Natural killer cell (primary cell): ENCODE measurements around the gene XRCC6. TPM values are rescaled to one million over a fixed set of nuclear protein-coding genes. Genes with fewer than 3 reads are reported as not detected.

Experiments used
- ATAC-seq, 3 donors: fragments of 150-1000 bp in 2 of 3; fragments of 200-7000 bp in 1 of 3; cut with Tn5 transposase; 1 replicate in 1 of 3; 2 replicates in 2 of 3; pipeline ENCODE4 v1.10.0; 2021; ENCODE audit warnings: mild to moderate bottlenecking in 2 of 3, moderate library complexity in 2 of 3
- DNase-seq, 2 donors: peaks; one replicate each; pipeline versions ENCODE4 v3.0.0 to v3.0.0-alpha.2; 2013 to 2021; ENCODE audit warnings: mixed read lengths in 1 of 2
- H3K27ac ChIP-seq: one replicate; pipeline ENCODE4 v1.5.1; 2013; ENCODE audit warnings: mild to moderate bottlenecking, low read length
- H3K27me3 ChIP-seq: one replicate; pipeline ENCODE4 v1.6.1; 2013; ENCODE audit warnings: low read length; ENCODE audit not compliant: control insufficient read depth, insufficient read depth
- H3K36me3 ChIP-seq: one replicate; pipeline ENCODE4 v1.6.1; 2013; ENCODE audit warnings: low read length; ENCODE audit not compliant: control insufficient read depth, insufficient read depth
- H3K4me1 ChIP-seq: one replicate; pipeline ENCODE4 v1.6.1; 2013; ENCODE audit warnings: low read length; ENCODE audit not compliant: control insufficient read depth, insufficient read depth
- H3K4me3 ChIP-seq: one replicate; pipeline ENCODE4 v1.5.1; 2013; ENCODE audit warnings: low read length
- H3K9me3 ChIP-seq: one replicate; pipeline ENCODE4 v1.6.1; 2013; ENCODE audit warnings: low read length; ENCODE audit not compliant: control insufficient read depth, insufficient read depth
- H3K27ac Mint-ChIP-seq, 2 donors: one replicate each; pipeline ENCODE4 v1.8.0; 2022; ENCODE audit warnings: mild to moderate bottlenecking in 2 of 2, mixed read lengths in 2 of 2, moderate library complexity in 1 of 2
- H3K27me3 Mint-ChIP-seq, 2 donors: one replicate each; pipeline ENCODE4 v1.8.0; 2022; ENCODE audit warnings: low read depth in 2 of 2, mixed read lengths in 2 of 2
- H3K36me3 Mint-ChIP-seq: one replicate; pipeline ENCODE4 v1.8.0; 2022; ENCODE audit warnings: mixed read lengths
- H3K4me1 Mint-ChIP-seq, 2 donors: one replicate each; pipeline ENCODE4 v1.8.0; 2022; ENCODE audit warnings: mixed read lengths in 2 of 2
- H3K4me3 Mint-ChIP-seq: one replicate; pipeline ENCODE4 v1.8.0; 2022; ENCODE audit warnings: mild to moderate bottlenecking, moderate library complexity, mixed read lengths
- H3K9me3 Mint-ChIP-seq, 2 donors: one replicate each; pipeline ENCODE4 v1.8.0; 2022; ENCODE audit warnings: mixed read lengths in 2 of 2
- CTCF ChIP-seq: fragments of 200-600 bp; IDR thresholded peaks from one replicate; pipeline ENCODE4 v1.8.0; 2022; ENCODE audit warnings: antibody characterized with exemption
- whole genome bisulfite sequencing: methylation state at CpG from one replicate; pipeline ENCODE4 v1.1.7; 2013; ENCODE audit warnings: missing lambda C conversion rate; ENCODE audit not compliant: insufficient coverage; 5-methylcytosine and 5-hydroxymethylcytosine counted together
- intact Hi-C: fragments of 100-400 bp; cut with micrococcal nuclease; formaldehyde crosslinking; loops from one replicate; pipeline ENCODE4 v1.14.2; 2022
- total RNA-seq, 4 donors: library from RNA; stranded (reverse); fragments of 120-200 nt in 1 of 4; gene quantifications; one replicate each; pipeline versions ENCODE4 v1.2.3 to v1.2.4, GENCODE V29; 2013 to 2022

The XRCC6 gene
- total RNA-seq, 3 donors from 2014 or later (not counting 1 experiment from before 2014, with no cell fraction given): 134 to 142 (median 140) TPM

GRCh38 chr22:41584881-41585280 is 36.2 kb upstream of the XRCC6 start:
- WGBS: 89% methylated on average over 6 of the region's 6 CpGs
- Mint-ChIP-seq H3K4me1 (peaks cover 8 to 10% of the 10 kb centered on the region in 2 donors), H3K36me3 (no peaks in the 10 kb centered on the region), H3K9me3 (no peaks in the 10 kb centered on the region), H3K4me3 (no peak overlapping the region), H3K27me3 (no peaks in the 10 kb centered on the region), H3K27ac (no peak overlapping the region)
- no peak overlapping the region for H3K27ac ChIP-seq
- peaks cover 18% of the 10 kb centered on the region for H3K36me3 ChIP-seq
- H3K9me3 ChIP-seq: no peaks in the 10 kb centered on the region
- no peak overlapping the region for H3K4me3 ChIP-seq
- intact Hi-C loops: no loop called here
- no peaks in the 10 kb centered on the region for H3K27me3 ChIP-seq
- DNase-seq: no peak
- ATAC-seq: no peak
- no peak for TF ChIP-seq CTCF
- peaks cover 12% of the 10 kb centered on the region for H3K4me1 ChIP-seq

GRCh38 chr22:41585898-41586297 is 35.2 kb upstream of the XRCC6 start:
- H3K4me3 ChIP-seq: no peak overlapping the region
- H3K27ac ChIP-seq: no peak overlapping the region
- ATAC-seq (no peak), DNase-seq (no peak)
- H3K36me3 Mint-ChIP-seq: no peaks in the 10 kb centered on the region
- no peaks in the 10 kb centered on the region for H3K27me3 ChIP-seq
- H3K27me3 Mint-ChIP-seq: no peaks in the 10 kb centered on the region
- H3K27ac Mint-ChIP-seq: no peak overlapping the region
- no peak for TF ChIP-seq CTCF
- no peaks in the 10 kb centered on the region for H3K9me3 ChIP-seq
- peaks cover 18% of the 10 kb centered on the region for H3K4me1 ChIP-seq
- H3K4me3 Mint-ChIP-seq: no peak overlapping the region
- peaks cover 8 to 10% of the 10 kb centered on the region in 2 donors for H3K4me1 Mint-ChIP-seq
- H3K36me3 ChIP-seq: peaks cover 12% of the 10 kb centered on the region
- H3K9me3 Mint-ChIP-seq: no peaks in the 10 kb centered on the region
- 93% methylated on average over 7 of the region's 7 CpGs for WGBS
- intact Hi-C loops: no loop called here

GRCh38 chr22:41587347-41587723 is 33.8 kb upstream of the XRCC6 start:
- WGBS: 98% methylated on average over 7 of the region's 7 CpGs
- Histone ChIP-seq H3K9me3 (no peaks in the 10 kb centered on the region), H3K4me1 (peaks cover 18% of the 10 kb centered on the region), H3K36me3 (peaks cover 12% of the 10 kb centered on the region), H3K27ac (no peak overlapping the region), H3K4me3 (no peak overlapping the region), H3K27me3 (no peaks in the 10 kb centered on the region)
- Mint-ChIP-seq H3K27ac (no peak overlapping the region), H3K36me3 (no peaks in the 10 kb centered on the region), H3K4me1 (peaks cover 8 to 10% of the 10 kb centered on the region in 2 donors), H3K4me3 (no peak overlapping the region), H3K27me3 (no peaks in the 10 kb centered on the region), H3K9me3 (no peaks in the 10 kb centered on the region)
- no peak for DNase-seq
- no peak for ATAC-seq
- intact Hi-C loops: no loop called here
- TF ChIP-seq CTCF: no peak
